ENCODE data around the gene TTC39B. TPM values are rescaled to one million over a fixed set of nuclear protein-coding genes. Genes with fewer than 3 reads are reported as not detected.
A peak's percentile ranks its signal among the peaks of the same experiment; 100 is the strongest.
"Not testable (repeated sequence)": the region's sequence is repeated elsewhere in the genome, so short reads cannot be mapped to it uniquely, and the experiment has no call there.

The TTC39B gene
- total RNA-seq, 1 donor from 2014 or later, result 17.1 TPM

- no peak for DNase-seq (ENCODE audit: low read depth)
Measured at GRCh38 chr9:15268317-15268716, 38.7 kb downstream of the TTC39B start.

DNA sequence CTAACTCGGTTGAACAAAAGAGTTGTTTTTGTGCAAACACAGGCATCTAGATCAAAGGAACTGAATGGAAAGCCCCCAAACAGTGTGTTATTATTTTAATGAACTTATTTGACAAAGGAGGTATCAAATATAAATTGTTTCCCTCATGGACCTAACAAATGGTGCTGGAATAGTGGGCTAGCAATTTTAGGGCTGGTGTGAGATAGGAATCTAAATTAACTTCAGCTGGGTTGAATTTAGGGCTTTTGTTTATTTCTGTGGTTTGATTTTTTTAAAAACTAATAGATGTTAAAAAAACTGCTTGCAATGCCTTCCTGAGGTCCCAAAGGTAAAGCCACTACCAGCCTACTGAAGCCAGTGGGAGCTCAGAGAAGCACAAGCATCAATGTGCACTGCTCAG is 42.1 kb downstream of the TTC39B start:
- no peak for DNase-seq (ENCODE audit: low read depth)

GRCh38 chr9:15262581-15262980 is 44.4 kb downstream of the TTC39B start:
- DNase-seq (ENCODE audit: low read depth), result no peak

- no peak for DNase-seq (ENCODE audit: low read depth)
Measured at GRCh38 chr9:15256426-15256825, 50.6 kb downstream of the TTC39B start.

DNA sequence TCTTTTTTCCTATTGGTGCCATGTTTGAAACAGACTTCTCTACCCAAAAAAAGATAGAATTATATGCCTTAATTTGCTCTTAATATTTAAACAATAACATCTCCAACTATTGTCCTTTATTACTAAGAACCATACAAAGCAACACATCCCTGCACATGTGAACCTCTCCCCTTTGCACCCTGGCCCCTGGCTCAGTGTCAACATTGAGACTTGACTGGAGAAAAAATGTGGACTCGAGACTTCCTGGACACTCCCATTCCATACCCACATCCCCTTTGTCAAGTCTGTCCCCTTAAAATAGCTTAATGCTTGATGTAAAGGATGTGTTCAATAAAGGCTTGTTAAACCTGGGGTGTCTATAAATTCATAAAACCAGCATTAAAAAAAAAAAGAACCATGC is 53.2 kb downstream of the TTC39B start:
- DNase-seq (ENCODE audit: low read depth), result no peak

DNA sequence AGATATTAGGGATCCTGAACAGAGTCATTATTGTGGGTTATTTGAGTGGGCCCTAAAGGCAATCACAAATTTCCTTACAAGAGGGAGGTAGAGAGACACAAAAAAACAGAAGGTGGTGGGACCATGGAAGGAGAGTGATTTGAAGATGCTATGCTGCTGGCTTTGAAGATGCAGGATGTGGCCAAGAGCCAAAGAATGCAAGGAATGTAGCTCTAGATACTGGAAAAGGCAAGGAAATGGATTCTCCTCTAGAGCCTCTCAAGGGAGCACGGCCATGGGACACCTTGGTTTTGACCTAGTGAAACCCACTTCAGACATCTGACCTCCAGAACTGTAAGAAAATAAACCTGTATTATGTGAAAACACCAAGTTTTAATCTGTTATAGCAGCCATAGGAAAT is 53.8 kb downstream of the TTC39B start:
- peak; percentile 19 for DNase-seq (ENCODE audit: low read depth)

GRCh38 chr9:15249981-15250380 is 57.0 kb downstream of the TTC39B start:
- no peak for DNase-seq (ENCODE audit: low read depth)

DNA sequence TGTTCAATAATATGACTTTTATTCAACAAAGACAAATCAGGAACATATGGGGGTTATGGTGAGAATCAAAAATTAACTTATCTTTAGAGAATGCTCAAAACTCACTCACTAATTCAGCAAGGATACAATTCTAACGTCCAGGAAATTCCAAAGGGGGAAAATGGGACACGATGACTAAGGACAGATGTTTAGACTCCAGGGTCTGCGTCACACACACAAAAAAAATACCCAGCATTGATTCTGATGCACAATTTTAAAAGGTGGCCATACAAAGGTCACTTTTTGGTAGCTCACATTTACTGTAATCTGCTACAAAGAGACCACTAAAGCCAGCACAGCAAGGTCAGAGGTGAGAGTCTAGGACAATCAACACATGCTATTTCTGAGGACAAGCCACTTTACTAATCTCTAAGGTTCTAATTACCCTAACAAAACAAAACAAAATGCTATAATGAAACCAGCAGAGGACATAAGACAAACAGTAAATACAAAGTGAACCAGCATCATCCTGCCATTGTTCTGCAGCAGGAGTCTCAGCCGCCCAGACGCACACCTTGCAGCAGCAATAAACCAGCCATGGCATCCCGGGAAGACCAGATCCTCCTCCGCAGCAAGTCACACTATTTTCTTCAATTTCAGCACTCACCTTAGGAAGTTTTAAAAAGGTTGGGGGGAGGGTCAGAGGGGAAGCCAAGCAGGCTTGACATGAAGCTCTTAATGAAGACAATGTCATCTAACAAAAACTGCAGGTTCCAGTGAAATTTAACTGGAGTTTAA is 57.8 kb downstream of the TTC39B start:
- no peak for DNase-seq (ENCODE audit: low read depth)

DNA sequence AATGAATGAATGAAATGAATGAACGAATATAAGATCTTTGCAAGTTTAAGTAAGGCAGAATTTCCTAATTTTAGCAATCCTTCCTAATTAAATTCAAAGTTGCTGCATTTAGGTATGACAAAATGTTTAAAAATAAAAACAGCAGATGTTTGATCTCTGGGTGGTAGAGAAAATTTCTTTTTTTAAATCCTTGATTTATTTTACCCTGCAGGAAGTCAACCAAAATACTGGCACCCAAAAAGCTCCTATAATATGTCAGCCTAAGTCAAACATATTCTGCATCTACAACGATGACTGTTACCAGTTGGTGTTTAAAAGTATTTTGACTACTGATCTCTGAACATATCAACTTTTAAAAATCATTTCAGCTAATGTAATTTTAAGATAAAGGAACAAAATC is 58.4 kb downstream of the TTC39B start:
- no peak for DNase-seq (ENCODE audit: low read depth)

- no peak for DNase-seq (ENCODE audit: low read depth)
Measured at GRCh38 chr9:15248081-15248480, 58.9 kb downstream of the TTC39B start.

DNA sequence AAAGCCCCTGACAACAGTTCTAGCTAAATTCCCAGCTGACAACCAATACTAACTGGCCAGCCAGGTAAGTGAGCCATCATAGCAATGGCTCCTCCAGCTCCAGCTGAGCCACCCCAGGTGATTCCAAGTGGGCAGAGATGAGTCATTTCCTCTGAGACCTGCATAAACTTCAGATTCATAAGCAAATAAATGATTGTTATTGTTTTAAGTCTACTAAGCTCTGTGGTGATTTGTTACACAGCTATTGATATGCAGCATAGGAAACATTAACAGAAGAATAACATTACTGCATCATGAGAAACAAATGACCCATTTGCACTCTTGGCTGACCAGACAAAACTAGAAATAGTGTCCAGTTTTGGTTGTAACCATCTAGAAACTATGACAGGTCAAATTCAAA is 60.3 kb downstream of the TTC39B start:
- peak; percentile 84 for DNase-seq (ENCODE audit: low read depth)

DNA sequence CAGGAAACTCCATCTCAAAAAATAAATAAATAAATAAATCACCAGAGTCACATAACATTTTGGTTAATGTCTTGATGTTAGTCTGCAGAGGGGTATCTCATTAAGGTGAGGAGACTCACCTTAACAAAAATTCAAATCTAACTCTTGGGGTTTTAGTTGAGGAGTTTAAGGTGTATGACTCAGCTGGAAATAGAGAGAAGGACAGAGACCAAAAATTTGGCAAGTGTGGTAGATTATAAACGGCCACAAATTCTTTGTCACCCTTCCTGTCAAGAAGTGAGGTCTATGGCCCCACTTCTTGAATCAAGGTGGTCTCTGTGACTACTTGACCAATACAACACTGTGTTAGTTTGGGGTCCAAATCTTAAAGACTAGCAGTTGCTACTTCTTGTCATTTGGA is 60.8 kb downstream of the TTC39B start:
- no peak for DNase-seq (ENCODE audit: low read depth)

DNA sequence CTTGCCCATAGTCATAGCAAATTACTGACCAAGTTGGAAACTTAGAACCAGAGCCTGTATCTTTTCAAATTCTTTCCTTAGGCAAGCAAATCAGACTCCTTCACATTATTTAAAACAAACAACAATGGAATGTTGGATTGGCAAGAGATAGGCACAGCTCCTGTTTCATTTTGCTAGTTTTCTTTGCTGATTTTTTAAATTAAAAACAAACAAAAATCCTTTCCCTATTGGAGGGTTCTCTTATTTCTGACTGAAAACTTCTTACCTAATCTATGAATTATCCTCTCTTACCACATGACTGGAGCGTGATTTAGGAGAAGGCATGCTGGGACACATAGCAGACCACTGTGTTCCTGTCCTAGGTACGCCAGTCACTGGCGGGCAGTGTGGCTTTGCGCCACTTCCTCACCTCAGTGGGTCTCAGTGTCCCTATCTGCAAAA is 63.0 kb downstream of the TTC39B start:
- peak; percentile 10 for DNase-seq (ENCODE audit: low read depth)

DNA sequence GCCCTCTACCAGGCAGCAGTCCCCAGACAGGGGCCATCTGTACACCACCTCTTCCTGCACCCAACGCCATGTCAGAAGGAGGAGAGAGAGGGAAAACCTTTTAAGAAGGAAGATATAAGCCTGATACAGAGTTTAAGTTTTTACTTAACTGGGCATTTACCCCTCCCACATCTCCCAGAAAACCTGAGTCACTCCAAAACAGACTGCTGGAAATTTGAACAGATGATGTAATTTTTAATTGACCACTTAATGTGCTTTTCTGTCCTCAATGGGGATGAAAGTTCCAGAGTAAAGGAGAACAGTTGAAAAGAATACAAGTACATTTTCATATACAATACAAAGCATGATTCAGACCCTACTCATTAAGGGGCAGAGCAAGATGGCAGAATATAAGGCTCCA is 63.9 kb downstream of the TTC39B start:
- DNase-seq (ENCODE audit: low read depth), result peak; percentile 53

DNA sequence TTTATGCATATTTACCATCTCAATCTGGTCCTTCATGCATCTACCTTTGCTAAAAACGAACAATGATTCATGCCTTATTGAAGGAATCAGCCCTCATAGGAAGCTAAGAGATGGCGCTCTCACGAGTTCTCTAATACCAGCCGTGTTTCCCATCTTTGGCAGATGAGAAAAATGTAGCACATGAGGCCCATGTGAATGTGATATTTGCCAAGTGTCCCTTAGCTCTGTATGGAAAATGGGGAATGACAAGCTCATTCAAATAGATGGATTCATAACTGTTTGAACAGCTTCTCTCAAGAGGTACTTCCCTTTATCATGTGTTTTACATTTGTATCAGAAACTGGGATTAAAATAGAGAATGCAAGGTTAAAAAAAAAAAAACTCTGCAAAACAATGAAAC is 66.1 kb downstream of the TTC39B start:
- no peak for DNase-seq (ENCODE audit: low read depth)

- DNase-seq (ENCODE audit: low read depth), result no peak
Measured at GRCh38 chr9:15239816-15240215, 67.2 kb downstream of the TTC39B start.

GRCh38 chr9:15238646-15239045 is 68.4 kb downstream of the TTC39B start:
- no peak for DNase-seq (ENCODE audit: low read depth)

DNA sequence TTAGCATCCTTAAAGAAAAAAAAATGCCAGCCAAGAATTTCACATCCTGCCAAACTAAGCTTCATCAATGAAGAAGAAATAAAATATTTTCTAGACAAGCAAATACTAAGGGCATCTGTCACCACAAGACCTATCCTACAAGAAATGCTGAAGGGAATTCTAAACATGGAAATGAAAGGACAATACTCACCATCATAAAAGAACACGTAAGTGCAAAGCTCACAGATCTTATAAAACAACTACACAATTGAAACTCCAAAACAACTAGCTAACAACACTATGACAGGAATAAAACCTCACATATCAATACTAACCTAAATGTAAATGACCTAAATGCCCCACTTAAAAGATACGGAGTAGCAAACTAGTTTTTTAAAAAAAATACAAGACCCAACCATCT is 71.4 kb downstream of the TTC39B start:
- no peak for DNase-seq (ENCODE audit: low read depth)

DNA sequence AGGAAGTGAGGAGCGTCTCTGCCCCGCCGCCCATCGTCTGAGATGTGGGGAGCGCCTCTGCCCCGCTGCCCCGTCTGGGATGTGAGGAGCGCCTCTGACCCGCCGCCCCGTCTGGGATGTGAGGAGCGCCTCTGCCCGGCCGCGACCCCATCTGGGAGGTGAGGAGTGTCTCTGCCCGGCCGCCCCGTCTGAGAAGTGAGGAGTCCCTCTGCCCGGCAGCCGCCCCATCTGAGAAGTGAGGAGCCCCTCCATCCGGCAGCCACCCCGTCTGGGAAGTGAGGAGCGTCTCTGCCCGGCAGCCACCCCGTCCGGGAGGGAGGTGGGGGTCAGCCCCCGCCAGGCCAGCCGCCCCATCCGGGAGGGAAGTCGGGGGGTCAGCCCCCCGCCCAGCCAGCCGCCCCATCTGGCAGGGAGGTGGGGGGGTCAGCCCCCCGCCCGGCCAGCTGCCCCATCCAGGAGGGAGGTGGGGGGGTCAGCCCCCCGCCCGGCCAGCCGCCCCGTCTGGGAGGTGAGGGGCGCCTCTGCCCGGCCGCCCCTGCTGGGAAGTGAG is 73.0 kb downstream of the TTC39B start:
- DNase-seq (ENCODE audit: low read depth), result not testable (repeated sequence)

- DNase-seq (ENCODE audit: low read depth), result not testable (repeated sequence)
Measured at GRCh38 chr9:15232706-15233280, 74.2 kb downstream of the TTC39B start.

DNA sequence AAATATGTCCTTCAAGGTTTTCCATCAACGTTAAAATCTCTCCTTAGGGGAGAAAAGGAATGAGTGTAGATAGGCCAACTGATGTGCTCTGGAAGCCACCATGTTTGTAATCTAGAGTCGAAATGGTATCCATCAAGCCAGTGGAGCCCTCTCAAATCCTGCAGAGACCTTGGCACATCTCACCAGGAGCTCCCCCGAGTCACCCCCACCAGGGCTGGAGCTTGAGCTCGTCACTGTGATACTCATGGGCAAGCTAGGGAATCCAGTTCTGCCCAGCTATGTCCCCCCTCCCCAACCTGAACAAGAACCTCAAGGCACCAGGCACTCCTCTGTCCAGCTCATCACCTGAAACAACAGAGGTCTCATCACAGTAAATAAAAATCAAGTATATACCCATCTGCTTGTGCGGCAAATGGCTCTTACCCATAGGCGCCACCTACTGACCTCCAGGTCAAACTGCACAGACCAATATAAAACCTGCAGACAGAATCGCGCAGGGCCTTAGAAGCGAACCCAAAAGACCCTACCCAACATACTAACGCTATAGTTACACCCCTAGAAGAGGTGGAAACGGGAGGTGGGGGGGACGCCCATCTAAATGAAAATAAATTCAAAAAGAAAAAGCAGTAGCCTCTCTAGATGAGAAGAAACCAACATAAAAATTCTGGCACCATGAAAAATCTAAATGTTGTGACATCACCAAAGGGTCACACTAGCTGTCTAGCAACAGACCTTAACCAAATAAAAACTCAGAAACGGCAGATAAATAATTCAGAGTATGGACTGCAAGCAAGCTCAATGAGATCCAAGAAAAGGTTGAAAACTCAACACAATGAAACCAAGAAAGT is 75.0 kb downstream of the TTC39B start:
- DNase-seq (ENCODE audit: low read depth), result peak; percentile 36

GRCh38 chr9:15229409-15229808 is 77.6 kb downstream of the TTC39B start:
- no peak for DNase-seq (ENCODE audit: low read depth)

Data from renal cortical epithelial cell (primary cell).